Measurements from ENCODE around the gene MEOX1. TPM values are rescaled to one million over a fixed set of nuclear protein-coding genes. Genes with fewer than 3 reads are reported as not detected.
A peak's percentile ranks its signal among the peaks of the same experiment; 100 is the strongest.

The MEOX1 gene
- total RNA-seq, 1 donor from 2014 or later: not detected

DNA sequence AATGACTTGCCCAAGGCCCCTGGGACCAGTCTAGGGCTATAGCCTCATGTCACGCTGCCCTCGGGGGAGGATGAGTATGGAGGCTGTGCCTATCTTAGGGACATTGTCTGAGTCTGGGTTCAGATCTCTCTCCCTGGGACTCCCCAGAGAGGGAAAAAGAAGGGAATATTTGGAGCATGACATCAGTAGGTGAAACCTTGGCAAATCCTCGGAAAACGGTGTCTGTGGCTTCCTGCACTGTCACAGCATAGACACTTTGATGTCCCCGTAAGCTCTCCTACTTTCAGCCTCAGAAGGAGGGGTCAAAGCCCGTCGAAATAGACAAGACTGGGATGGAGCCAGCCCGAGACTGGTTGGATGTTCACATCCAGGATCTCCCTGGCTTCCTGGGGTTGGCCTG lies 11.3 kb downstream of the MEOX1 start:
- peaks cover 4% of the 10 kb centered on the region for H3K4me1 Mint-ChIP-seq (ENCODE audit: low read depth, unreplicated experiment)
- H2AFZ ChIP-seq (ENCODE audit: low read depth, low read length): no peak overlapping the region
- H3K36me3 ChIP-seq (ENCODE audit: insufficient read depth, low read length): no peaks in the 10 kb centered on the region
- TF ChIP-seq EZH2 (IDR thresholded peaks at IDR 0.05; ENCODE audit: insufficient read depth, low read length): no peak
- TF ChIP-seq, protein P1, sequence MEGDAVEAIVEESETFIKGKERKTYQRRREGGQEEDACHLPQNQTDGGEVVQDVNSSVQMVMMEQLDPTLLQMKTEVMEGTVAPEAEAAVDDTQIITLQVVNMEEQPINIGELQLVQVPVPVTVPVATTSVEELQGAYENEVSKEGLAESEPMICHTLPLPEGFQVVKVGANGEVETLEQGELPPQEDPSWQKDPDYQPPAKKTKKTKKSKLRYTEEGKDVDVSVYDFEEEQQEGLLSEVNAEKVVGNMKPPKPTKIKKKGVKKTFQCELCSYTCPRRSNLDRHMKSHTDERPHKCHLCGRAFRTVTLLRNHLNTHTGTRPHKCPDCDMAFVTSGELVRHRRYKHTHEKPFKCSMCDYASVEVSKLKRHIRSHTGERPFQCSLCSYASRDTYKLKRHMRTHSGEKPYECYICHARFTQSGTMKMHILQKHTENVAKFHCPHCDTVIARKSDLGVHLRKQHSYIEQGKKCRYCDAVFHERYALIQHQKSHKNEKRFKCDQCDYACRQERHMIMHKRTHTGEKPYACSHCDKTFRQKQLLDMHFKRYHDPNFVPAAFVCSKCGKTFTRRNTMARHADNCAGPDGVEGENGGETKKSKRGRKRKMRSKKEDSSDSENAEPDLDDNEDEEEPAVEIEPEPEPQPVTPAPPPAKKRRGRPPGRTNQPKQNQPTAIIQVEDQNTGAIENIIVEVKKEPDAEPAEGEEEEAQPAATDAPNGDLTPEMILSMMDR (IDR thresholded peaks at IDR 0.05; ENCODE audit: insufficient read depth, low read depth, low read length): no peak
- no peak overlapping the region for H3K4me2 ChIP-seq (ENCODE audit: low read length)
- H3K4me3 ChIP-seq (ENCODE audit: insufficient read depth, low read depth, low read length): no peak overlapping the region
- no peak overlapping the region for H3K27ac ChIP-seq (ENCODE audit: low read depth, low read length)
- DNase-seq (ENCODE audit: low read depth): no peak
- H3K27me3 Mint-ChIP-seq (ENCODE audit: low read depth, unreplicated experiment): peaks cover 36% of the 10 kb centered on the region
- no peak overlapping the region for H3K9ac ChIP-seq (ENCODE audit: low read length)
- no peaks in the 10 kb centered on the region for H3K79me2 ChIP-seq (ENCODE audit: insufficient read depth, low read length)
- H3K36me3 Mint-ChIP-seq (ENCODE audit: low read depth, unreplicated experiment): peaks cover 1% of the 10 kb centered on the region
- H3K27me3 ChIP-seq (ENCODE audit: insufficient read depth, low read length): no peaks in the 10 kb centered on the region
- no peaks in the 10 kb centered on the region for H4K20me1 ChIP-seq (ENCODE audit: insufficient read depth, low read length)
- peaks cover 5% of the 10 kb centered on the region for H3K4me1 ChIP-seq (ENCODE audit: insufficient read depth, low read length)
- H3K27ac Mint-ChIP-seq (ENCODE audit: unreplicated experiment): no peak overlapping the region
- FAIRE-seq: no peak
- no peaks in the 10 kb centered on the region for H3K9me3 ChIP-seq (ENCODE audit: insufficient read depth, low read depth, low read length)
- no peaks in the 10 kb centered on the region for H3K9me3 Mint-ChIP-seq (ENCODE audit: unreplicated experiment)
- H3K4me3 Mint-ChIP-seq (ENCODE audit: unreplicated experiment): no peak overlapping the region

DNA sequence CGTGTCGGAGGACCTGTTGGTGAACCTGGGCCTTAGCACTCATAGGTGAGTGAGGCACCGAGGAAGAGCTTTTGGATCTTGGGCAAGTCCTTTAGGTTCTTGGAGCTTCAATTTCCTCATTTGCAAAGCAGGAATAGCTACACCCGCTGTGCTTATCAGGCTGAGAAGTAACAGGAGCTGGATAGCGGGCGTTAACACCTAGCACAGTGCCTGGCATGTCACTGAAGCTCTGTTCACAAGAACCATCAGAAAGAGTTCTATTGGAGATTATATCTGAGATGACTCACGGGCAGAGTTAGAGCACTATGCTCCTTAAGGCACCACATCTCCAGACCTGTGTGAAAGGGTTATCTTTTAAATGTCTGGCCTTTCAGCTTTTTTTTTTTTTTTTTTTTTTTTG lies 12.8 kb downstream of the MEOX1 start:
- H3K4me3 Mint-ChIP-seq (ENCODE audit: unreplicated experiment): no peak overlapping the region
- Histone ChIP-seq H3K9me3 (ENCODE audit: insufficient read depth, low read depth, low read length) (no peaks in the 10 kb centered on the region), H3K4me3 (ENCODE audit: insufficient read depth, low read depth, low read length) (no peak overlapping the region), H4K20me1 (ENCODE audit: insufficient read depth, low read length) (no peaks in the 10 kb centered on the region), H3K4me1 (ENCODE audit: insufficient read depth, low read length) (peaks cover 5% of the 10 kb centered on the region), H2AFZ (ENCODE audit: low read depth, low read length) (no peak overlapping the region), H3K9ac (ENCODE audit: low read length) (no peak overlapping the region), H3K27me3 (ENCODE audit: insufficient read depth, low read length) (no peaks in the 10 kb centered on the region), H3K36me3 (ENCODE audit: insufficient read depth, low read length) (no peaks in the 10 kb centered on the region), H3K79me2 (ENCODE audit: insufficient read depth, low read length) (no peaks in the 10 kb centered on the region), H3K27ac (ENCODE audit: low read depth, low read length) (no peak overlapping the region), H3K4me2 (ENCODE audit: low read length) (no peak overlapping the region)
- DNase-seq (ENCODE audit: low read depth) (no peak), FAIRE-seq (no peak)
- TF ChIP-seq, protein P1 (IDR thresholded peaks at IDR 0.05; ENCODE audit: insufficient read depth, low read depth, low read length): no peak
- TF ChIP-seq EZH2 (IDR thresholded peaks at IDR 0.05; ENCODE audit: insufficient read depth, low read length): no peak
- H3K27ac Mint-ChIP-seq (ENCODE audit: unreplicated experiment): no peak overlapping the region
- H3K36me3 Mint-ChIP-seq (ENCODE audit: low read depth, unreplicated experiment): peaks cover 1% of the 10 kb centered on the region
- no peaks in the 10 kb centered on the region for H3K9me3 Mint-ChIP-seq (ENCODE audit: unreplicated experiment)
- H3K27me3 Mint-ChIP-seq (ENCODE audit: low read depth, unreplicated experiment): peaks cover 40% of the 10 kb centered on the region
- peaks cover 4% of the 10 kb centered on the region for H3K4me1 Mint-ChIP-seq (ENCODE audit: low read depth, unreplicated experiment)

DNA sequence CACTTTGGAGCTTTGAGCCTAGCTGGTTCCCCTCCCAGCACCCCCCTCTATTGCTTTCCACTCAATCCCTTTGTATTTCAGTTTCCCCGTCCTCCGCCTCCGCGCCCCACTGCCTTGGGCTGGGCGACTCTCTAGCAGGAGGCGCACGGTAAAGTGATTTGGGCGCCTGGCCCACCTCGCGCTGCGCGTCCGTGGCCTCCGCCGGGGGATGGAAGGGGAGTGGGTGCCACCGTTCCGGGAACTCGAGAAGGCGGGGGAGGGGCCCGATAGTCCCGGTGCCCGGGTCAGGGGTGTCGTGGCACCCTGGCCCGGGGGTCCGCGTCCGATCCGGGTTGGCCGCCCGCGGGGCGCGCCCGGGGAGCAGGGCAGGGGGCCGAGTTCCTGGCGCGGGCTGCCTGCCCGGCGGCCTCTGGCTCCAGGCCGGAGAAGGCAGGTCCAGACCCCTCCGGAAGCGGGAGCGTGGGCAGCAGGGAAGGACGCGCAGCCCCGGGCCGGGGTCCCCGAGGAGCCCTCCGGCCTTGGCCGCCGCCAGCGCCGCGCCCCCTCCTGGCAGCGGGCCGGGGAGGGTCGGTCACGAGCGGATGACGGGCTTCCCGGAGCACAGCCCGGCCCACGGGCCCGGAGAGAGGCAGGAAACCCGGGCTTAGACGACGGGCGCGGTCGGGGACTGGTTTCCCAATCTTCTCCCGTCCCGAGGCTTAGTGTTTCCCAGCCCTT lies 15.8 kb downstream of the MEOX1 start:
- peak; percentile 37 for TF ChIP-seq EZH2 (IDR thresholded peaks at IDR 0.05; ENCODE audit: insufficient read depth, low read length)
- TF ChIP-seq, protein P1 (IDR thresholded peaks at IDR 0.05; ENCODE audit: insufficient read depth, low read depth, low read length): no peak
- Mint-ChIP-seq H3K36me3 (ENCODE audit: low read depth, unreplicated experiment) (peaks cover 1% of the 10 kb centered on the region), H3K4me3 (ENCODE audit: unreplicated experiment) (no peak overlapping the region), H3K9me3 (ENCODE audit: unreplicated experiment) (no peaks in the 10 kb centered on the region), H3K4me1 (ENCODE audit: low read depth, unreplicated experiment) (peaks cover 6% of the 10 kb centered on the region), H3K27ac (ENCODE audit: unreplicated experiment) (no peak overlapping the region), H3K27me3 (ENCODE audit: low read depth, unreplicated experiment) (peaks cover 36% of the 10 kb centered on the region)
- DNase-seq (ENCODE audit: low read depth): no peak
- Histone ChIP-seq H4K20me1 (ENCODE audit: insufficient read depth, low read length) (no peaks in the 10 kb centered on the region), H3K4me1 (ENCODE audit: insufficient read depth, low read length) (peaks cover 5% of the 10 kb centered on the region), H3K79me2 (ENCODE audit: insufficient read depth, low read length) (no peaks in the 10 kb centered on the region), H3K9ac (ENCODE audit: low read length) (peak overlapping the region; percentile 72), H3K36me3 (ENCODE audit: insufficient read depth, low read length) (no peaks in the 10 kb centered on the region), H3K27me3 (ENCODE audit: insufficient read depth, low read length) (no peaks in the 10 kb centered on the region), H3K9me3 (ENCODE audit: insufficient read depth, low read depth, low read length) (no peaks in the 10 kb centered on the region), H3K4me3 (ENCODE audit: insufficient read depth, low read depth, low read length) (peak overlapping the region; percentile 49), H2AFZ (ENCODE audit: low read depth, low read length) (peak overlapping the region; percentile 87), H3K27ac (ENCODE audit: low read depth, low read length) (no peak overlapping the region), H3K4me2 (ENCODE audit: low read length) (peak overlapping the region; percentile 86)
- FAIRE-seq: no peak
